ENCODE data around the gene TAS2R31.
"Not testable (repeated sequence)": the region's sequence is repeated elsewhere in the genome, so short reads cannot be mapped to it uniquely, and the experiment has no call there.

- TF ChIP-seq, protein P1, sequence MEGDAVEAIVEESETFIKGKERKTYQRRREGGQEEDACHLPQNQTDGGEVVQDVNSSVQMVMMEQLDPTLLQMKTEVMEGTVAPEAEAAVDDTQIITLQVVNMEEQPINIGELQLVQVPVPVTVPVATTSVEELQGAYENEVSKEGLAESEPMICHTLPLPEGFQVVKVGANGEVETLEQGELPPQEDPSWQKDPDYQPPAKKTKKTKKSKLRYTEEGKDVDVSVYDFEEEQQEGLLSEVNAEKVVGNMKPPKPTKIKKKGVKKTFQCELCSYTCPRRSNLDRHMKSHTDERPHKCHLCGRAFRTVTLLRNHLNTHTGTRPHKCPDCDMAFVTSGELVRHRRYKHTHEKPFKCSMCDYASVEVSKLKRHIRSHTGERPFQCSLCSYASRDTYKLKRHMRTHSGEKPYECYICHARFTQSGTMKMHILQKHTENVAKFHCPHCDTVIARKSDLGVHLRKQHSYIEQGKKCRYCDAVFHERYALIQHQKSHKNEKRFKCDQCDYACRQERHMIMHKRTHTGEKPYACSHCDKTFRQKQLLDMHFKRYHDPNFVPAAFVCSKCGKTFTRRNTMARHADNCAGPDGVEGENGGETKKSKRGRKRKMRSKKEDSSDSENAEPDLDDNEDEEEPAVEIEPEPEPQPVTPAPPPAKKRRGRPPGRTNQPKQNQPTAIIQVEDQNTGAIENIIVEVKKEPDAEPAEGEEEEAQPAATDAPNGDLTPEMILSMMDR (IDR thresholded peaks at IDR 0.05): not testable (repeated sequence)
- TF ChIP-seq POLR2A (IDR thresholded peaks at IDR 0.05); POLR2AphosphoS5 (IDR thresholded peaks at IDR 0.05; ENCODE audit: insufficient read depth in 1 of 2, low read depth in 1 of 2): not testable (repeated sequence)
Measured at GRCh38 chr12:11033959-11034358, 2.8 kb upstream of the TAS2R31 start.

Measured in vagina (tissue), 2 donors.